ENCODE data around the gene LRRC10B. TPM values are rescaled to one million over a fixed set of nuclear protein-coding genes. Genes with fewer than 3 reads are reported as not detected.

Gene LRRC10B
- total RNA-seq, 4 donors from 2014 or later, result 0.35 to 2.5 TPM; not detected in 2

DNA sequence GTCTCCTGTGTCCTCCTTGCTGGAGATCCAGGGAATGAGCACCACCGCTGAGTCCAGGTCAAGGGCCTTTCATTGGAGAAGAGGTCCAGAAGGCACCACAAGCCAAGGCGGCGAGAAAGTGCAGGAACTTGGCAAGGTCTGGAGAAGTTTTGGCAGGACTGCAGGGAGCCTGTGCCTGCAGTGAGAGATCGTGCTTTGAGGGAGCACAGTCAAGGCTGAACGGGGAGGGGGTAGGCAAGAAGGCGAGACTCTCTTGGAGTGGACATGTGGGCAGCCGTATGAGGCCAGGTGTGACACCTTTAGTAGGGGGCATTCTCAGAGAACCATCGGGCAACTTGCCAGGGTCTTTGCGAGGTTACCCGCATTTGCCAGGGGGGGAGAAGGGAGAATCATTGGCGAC, 30.5 kb downstream of the LRRC10B start:
- Histone ChIP-seq H3K36me3 (no peaks in the 10 kb centered on the region), H3K4me3 (no peak overlapping the region), H3K9me3 (no peaks in the 10 kb centered on the region), H3K4me1 (no peaks in the 10 kb centered on the region), H3K27ac (no peak overlapping the region), H3K27me3 (no peaks in the 10 kb centered on the region)
- TF ChIP-seq, protein P1, sequence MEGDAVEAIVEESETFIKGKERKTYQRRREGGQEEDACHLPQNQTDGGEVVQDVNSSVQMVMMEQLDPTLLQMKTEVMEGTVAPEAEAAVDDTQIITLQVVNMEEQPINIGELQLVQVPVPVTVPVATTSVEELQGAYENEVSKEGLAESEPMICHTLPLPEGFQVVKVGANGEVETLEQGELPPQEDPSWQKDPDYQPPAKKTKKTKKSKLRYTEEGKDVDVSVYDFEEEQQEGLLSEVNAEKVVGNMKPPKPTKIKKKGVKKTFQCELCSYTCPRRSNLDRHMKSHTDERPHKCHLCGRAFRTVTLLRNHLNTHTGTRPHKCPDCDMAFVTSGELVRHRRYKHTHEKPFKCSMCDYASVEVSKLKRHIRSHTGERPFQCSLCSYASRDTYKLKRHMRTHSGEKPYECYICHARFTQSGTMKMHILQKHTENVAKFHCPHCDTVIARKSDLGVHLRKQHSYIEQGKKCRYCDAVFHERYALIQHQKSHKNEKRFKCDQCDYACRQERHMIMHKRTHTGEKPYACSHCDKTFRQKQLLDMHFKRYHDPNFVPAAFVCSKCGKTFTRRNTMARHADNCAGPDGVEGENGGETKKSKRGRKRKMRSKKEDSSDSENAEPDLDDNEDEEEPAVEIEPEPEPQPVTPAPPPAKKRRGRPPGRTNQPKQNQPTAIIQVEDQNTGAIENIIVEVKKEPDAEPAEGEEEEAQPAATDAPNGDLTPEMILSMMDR (IDR thresholded peaks at IDR 0.05), result no peak
- no peak for TF ChIP-seq POLR2A (IDR thresholded peaks at IDR 0.05)
- no peak for DNase-seq

DNA sequence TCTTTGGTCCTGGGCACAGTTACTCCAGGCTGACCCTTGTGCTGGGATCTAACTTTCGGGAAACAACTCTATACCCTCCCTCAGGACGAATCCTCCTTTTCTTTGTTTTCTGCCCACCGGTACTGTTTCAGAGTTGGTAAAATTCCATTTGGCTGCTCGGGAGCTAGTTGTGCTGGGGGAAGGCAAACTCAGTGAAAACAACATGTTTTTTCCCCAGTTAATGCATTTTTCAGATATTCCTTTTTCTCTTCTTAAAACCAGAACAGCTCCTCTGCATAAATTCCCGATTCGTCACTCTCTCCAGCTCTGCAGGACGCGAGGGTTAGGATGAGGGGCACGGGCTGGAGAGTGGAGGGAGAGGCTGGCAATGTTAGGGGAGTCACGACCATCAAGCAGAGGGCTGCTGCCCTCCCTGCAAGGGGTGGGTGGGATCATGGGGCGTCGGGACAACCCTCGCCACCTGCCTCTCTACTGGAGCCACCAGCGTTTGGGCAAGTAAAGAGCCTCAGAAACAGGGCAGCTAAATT, 31.3 kb downstream of the LRRC10B start:
- no peaks in the 10 kb centered on the region for H3K9me3 ChIP-seq
- H3K4me1 ChIP-seq, result no peaks in the 10 kb centered on the region
- no peak for DNase-seq
- no peak overlapping the region for H3K4me3 ChIP-seq
- no peaks in the 10 kb centered on the region for H3K36me3 ChIP-seq
- TF ChIP-seq POLR2A (IDR thresholded peaks at IDR 0.05), result no peak
- TF ChIP-seq, protein P1 (IDR thresholded peaks at IDR 0.05), result no peak
- H3K27ac ChIP-seq, result no peak overlapping the region
- no peaks in the 10 kb centered on the region for H3K27me3 ChIP-seq

DNA sequence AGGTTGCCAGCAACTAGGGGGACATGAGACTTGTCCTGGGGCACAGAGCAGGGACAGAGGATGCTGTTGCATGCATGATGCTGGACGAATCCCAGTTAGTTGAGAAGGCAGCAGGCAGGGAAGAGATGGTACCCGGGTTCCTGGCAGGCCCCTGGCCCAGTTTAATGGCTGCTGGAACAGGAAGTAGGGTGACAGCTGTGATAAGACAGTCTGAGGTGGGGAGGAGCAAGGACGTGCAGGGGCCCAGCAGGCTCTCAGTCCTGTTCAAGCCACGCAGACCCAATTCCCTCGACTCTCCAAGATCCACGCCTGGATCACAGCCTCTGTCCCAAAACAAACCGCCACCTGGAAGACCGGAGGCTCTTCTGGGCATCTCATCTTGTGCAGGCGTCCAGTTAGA, 32.0 kb downstream of the LRRC10B start:
- Histone ChIP-seq H3K4me1 (no peaks in the 10 kb centered on the region), H3K36me3 (no peaks in the 10 kb centered on the region), H3K9me3 (no peaks in the 10 kb centered on the region), H3K27me3 (no peaks in the 10 kb centered on the region), H3K4me3 (no peak overlapping the region), H3K27ac (no peak overlapping the region)
- TF ChIP-seq POLR2A (IDR thresholded peaks at IDR 0.05), result no peak
- TF ChIP-seq, protein P1 (IDR thresholded peaks at IDR 0.05), result no peak
- no peak for DNase-seq

DNA sequence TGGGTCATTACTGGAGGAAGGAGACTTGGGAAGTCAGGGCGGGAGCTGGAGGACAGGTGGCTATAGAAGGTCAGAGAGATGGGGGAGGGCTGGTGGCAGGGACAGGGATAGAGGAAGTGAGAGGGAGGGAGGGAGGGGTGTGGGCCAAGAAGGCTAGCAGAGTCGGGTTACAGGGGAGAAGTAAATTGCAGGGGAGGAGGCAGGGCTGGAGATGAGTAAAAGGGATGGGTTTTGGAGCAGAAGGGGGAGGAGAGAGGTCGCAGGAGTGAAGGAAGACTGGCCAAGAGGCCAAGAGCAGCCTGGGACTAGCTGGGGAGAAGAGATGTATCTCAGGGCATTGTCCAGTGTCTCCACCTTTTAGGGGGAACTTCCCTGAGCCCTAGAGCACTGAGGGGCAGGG, 33.0 kb downstream of the LRRC10B start:
- H3K4me1 ChIP-seq, result no peaks in the 10 kb centered on the region
- H3K36me3 ChIP-seq, result no peaks in the 10 kb centered on the region
- no peak overlapping the region for H3K27ac ChIP-seq
- TF ChIP-seq POLR2A (IDR thresholded peaks at IDR 0.05), result no peak
- TF ChIP-seq, protein P1 (IDR thresholded peaks at IDR 0.05), result no peak
- no peak for DNase-seq
- no peaks in the 10 kb centered on the region for H3K27me3 ChIP-seq
- H3K4me3 ChIP-seq, result no peak overlapping the region
- H3K9me3 ChIP-seq, result no peaks in the 10 kb centered on the region

DNA sequence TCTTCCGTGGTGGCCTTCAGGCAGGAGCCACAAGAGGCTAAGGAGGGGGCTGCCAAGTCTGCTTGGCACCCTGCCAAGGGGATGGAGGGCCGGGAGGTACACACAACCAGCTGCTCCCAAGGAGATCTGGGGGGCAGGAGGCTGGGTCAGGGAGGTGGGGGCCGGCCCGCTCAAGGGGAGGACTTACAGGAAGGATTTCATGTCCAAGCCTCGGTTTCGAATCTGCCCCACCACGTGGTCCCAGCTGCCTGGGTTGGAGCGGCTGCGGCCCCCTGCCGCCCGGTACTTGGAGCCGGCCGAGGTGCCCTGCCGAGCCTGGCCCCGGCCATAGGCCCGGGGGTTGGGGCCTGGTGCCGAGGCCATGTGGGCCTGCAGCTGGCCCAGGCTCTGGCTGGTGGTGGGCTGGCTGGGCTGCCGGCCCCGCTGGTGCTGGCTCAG, 33.5 kb downstream of the LRRC10B start:
- H3K27ac ChIP-seq, result no peak overlapping the region
- no peaks in the 10 kb centered on the region for H3K27me3 ChIP-seq
- H3K4me3 ChIP-seq, result no peak overlapping the region
- no peaks in the 10 kb centered on the region for H3K36me3 ChIP-seq
- no peaks in the 10 kb centered on the region for H3K4me1 ChIP-seq
- no peaks in the 10 kb centered on the region for H3K9me3 ChIP-seq
- TF ChIP-seq POLR2A (IDR thresholded peaks at IDR 0.05), result no peak
- TF ChIP-seq, protein P1 (IDR thresholded peaks at IDR 0.05), result no peak
- no peak for DNase-seq

DNA sequence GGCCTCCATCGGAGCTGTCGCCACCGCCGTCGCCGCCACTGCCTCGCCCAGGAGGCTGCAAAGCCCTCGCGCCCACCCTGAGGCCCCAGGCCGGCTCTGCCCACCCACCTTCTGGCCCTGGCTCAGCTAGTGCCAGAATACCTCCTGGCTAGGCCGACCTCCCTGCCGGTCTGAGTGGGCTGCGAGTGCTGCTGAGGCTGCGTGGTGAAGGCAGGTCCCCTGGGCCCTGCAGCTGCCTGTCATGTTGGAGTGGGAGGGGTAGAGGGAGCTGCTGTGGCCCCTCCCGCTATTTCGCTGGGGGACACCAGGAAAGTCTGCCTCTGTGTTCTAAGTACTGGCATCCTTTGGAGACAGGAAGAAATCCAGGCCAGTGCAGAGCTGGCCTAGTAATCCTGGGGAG, 34.2 kb downstream of the LRRC10B start:
- Histone ChIP-seq H3K27ac (no peak overlapping the region), H3K9me3 (no peaks in the 10 kb centered on the region), H3K36me3 (no peaks in the 10 kb centered on the region), H3K4me3 (no peak overlapping the region), H3K27me3 (no peaks in the 10 kb centered on the region), H3K4me1 (no peaks in the 10 kb centered on the region)
- DNase-seq, result no peak
- no peak for TF ChIP-seq POLR2A (IDR thresholded peaks at IDR 0.05)
- TF ChIP-seq, protein P1 (IDR thresholded peaks at IDR 0.05), result no peak
